Measurements from ENCODE around the gene HHAT. TPM values are rescaled to one million over a fixed set of nuclear protein-coding genes. Genes with fewer than 3 reads are reported as not detected.

HHAT gene
- total RNA-seq, 1 donor from 2014 or later, result 11.4 TPM

- Histone ChIP-seq H3K9me3 (ENCODE audit: insufficient read depth, low read depth, low read length) (peaks cover under 1% of the 10 kb centered on the region), H2AFZ (ENCODE audit: low read depth, low read length) (no peak overlapping the region), H3K27ac (ENCODE audit: low read depth, low read length) (no peak overlapping the region), H4K20me1 (ENCODE audit: insufficient read depth, low read length) (no peaks in the 10 kb centered on the region), H3K9ac (ENCODE audit: low read length) (no peak overlapping the region), H3K79me2 (ENCODE audit: insufficient read depth, low read length) (no peaks in the 10 kb centered on the region), H3K36me3 (ENCODE audit: insufficient read depth, low read length) (no peaks in the 10 kb centered on the region), H3K27me3 (ENCODE audit: insufficient read depth, low read length) (peaks cover 10% of the 10 kb centered on the region), H3K4me3 (ENCODE audit: insufficient read depth, low read depth, low read length) (no peak overlapping the region), H3K4me1 (ENCODE audit: insufficient read depth, low read length) (peaks cover 12% of the 10 kb centered on the region), H3K4me2 (ENCODE audit: low read length) (no peak overlapping the region)
- H3K27me3 Mint-ChIP-seq (ENCODE audit: low read depth, unreplicated experiment), result peaks cover 2% of the 10 kb centered on the region
- peaks cover 15% of the 10 kb centered on the region for H3K4me1 Mint-ChIP-seq (ENCODE audit: low read depth, unreplicated experiment)
- H3K27ac Mint-ChIP-seq (ENCODE audit: unreplicated experiment), result no peak overlapping the region
- no peaks in the 10 kb centered on the region for H3K36me3 Mint-ChIP-seq (ENCODE audit: low read depth, unreplicated experiment)
- H3K9me3 Mint-ChIP-seq (ENCODE audit: unreplicated experiment), result no peaks in the 10 kb centered on the region
- no peak for FAIRE-seq
- H3K4me3 Mint-ChIP-seq (ENCODE audit: unreplicated experiment), result no peak overlapping the region
- TF ChIP-seq EZH2 (IDR thresholded peaks at IDR 0.05; ENCODE audit: insufficient read depth, low read length), result no peak
- no peak for TF ChIP-seq CTCF (IDR thresholded peaks at IDR 0.05; ENCODE audit: insufficient read depth, low read depth, low read length)
- DNase-seq (ENCODE audit: low read depth), result no peak
These were observed 320.0 kb downstream of the HHAT start for GRCh38 chr1:210648588-210649269.

- TF ChIP-seq EZH2 (IDR thresholded peaks at IDR 0.05; ENCODE audit: insufficient read depth, low read length) (no peak), CTCF (IDR thresholded peaks at IDR 0.05; ENCODE audit: insufficient read depth, low read depth, low read length) (no peak)
- H3K27me3 Mint-ChIP-seq (ENCODE audit: low read depth, unreplicated experiment), result peaks cover 2% of the 10 kb centered on the region
- FAIRE-seq, result no peak
These were observed 321.7 kb downstream of the HHAT start for GRCh38 chr1:210650403-210650802.

GRCh38 chr1:210652329-210652954, 323.7 kb downstream of the HHAT start:
- Histone ChIP-seq H3K79me2 (ENCODE audit: insufficient read depth, low read length) (no peaks in the 10 kb centered on the region), H3K4me1 (ENCODE audit: insufficient read depth, low read length) (peaks cover 9% of the 10 kb centered on the region), H3K9ac (ENCODE audit: low read length) (no peak overlapping the region), H2AFZ (ENCODE audit: low read depth, low read length) (no peak overlapping the region), H3K36me3 (ENCODE audit: insufficient read depth, low read length) (no peaks in the 10 kb centered on the region), H3K9me3 (ENCODE audit: insufficient read depth, low read depth, low read length) (peaks cover 3% of the 10 kb centered on the region), H3K4me2 (ENCODE audit: low read length) (no peak overlapping the region), H3K4me3 (ENCODE audit: insufficient read depth, low read depth, low read length) (no peak overlapping the region), H4K20me1 (ENCODE audit: insufficient read depth, low read length) (no peaks in the 10 kb centered on the region), H3K27me3 (ENCODE audit: insufficient read depth, low read length) (peaks cover 10% of the 10 kb centered on the region), H3K27ac (ENCODE audit: low read depth, low read length) (no peak overlapping the region)
- TF ChIP-seq EZH2 (IDR thresholded peaks at IDR 0.05; ENCODE audit: insufficient read depth, low read length) (no peak), CTCF (IDR thresholded peaks at IDR 0.05; ENCODE audit: insufficient read depth, low read depth, low read length) (no peak)
- no peaks in the 10 kb centered on the region for H3K9me3 Mint-ChIP-seq (ENCODE audit: unreplicated experiment)
- H3K27me3 Mint-ChIP-seq (ENCODE audit: low read depth, unreplicated experiment), result peaks cover 5% of the 10 kb centered on the region
- H3K36me3 Mint-ChIP-seq (ENCODE audit: low read depth, unreplicated experiment), result no peaks in the 10 kb centered on the region
- peaks cover 11% of the 10 kb centered on the region for H3K4me1 Mint-ChIP-seq (ENCODE audit: low read depth, unreplicated experiment)
- no peak for FAIRE-seq
- no peak overlapping the region for H3K4me3 Mint-ChIP-seq (ENCODE audit: unreplicated experiment)
- DNase-seq (ENCODE audit: low read depth), result no peak
- no peak overlapping the region for H3K27ac Mint-ChIP-seq (ENCODE audit: unreplicated experiment)

More at GRCh38 chr1:210650403-210650802, 321.7 kb downstream of the HHAT start:
- Histone ChIP-seq H3K9me3 (ENCODE audit: insufficient read depth, low read depth, low read length) (peaks cover 3% of the 10 kb centered on the region), H3K27ac (ENCODE audit: low read depth, low read length) (no peak overlapping the region), H3K4me3 (ENCODE audit: insufficient read depth, low read depth, low read length) (no peak overlapping the region), H3K4me1 (ENCODE audit: insufficient read depth, low read length) (peaks cover 12% of the 10 kb centered on the region), H3K4me2 (ENCODE audit: low read length) (no peak overlapping the region), H3K9ac (ENCODE audit: low read length) (no peak overlapping the region), H3K27me3 (ENCODE audit: insufficient read depth, low read length) (peaks cover 10% of the 10 kb centered on the region), H2AFZ (ENCODE audit: low read depth, low read length) (no peak overlapping the region), H3K79me2 (ENCODE audit: insufficient read depth, low read length) (no peaks in the 10 kb centered on the region), H4K20me1 (ENCODE audit: insufficient read depth, low read length) (no peaks in the 10 kb centered on the region), H3K36me3 (ENCODE audit: insufficient read depth, low read length) (no peaks in the 10 kb centered on the region)
- Mint-ChIP-seq H3K36me3 (ENCODE audit: low read depth, unreplicated experiment) (no peaks in the 10 kb centered on the region), H3K4me3 (ENCODE audit: unreplicated experiment) (no peak overlapping the region), H3K4me1 (ENCODE audit: low read depth, unreplicated experiment) (peaks cover 15% of the 10 kb centered on the region), H3K27ac (ENCODE audit: unreplicated experiment) (no peak overlapping the region), H3K9me3 (ENCODE audit: unreplicated experiment) (no peaks in the 10 kb centered on the region)
- DNase-seq (ENCODE audit: low read depth), result no peak
